Breast epithelium (tissue), 3 donors: ENCODE results near the gene CRYGA.

Source experiments
- CTCF ChIP-seq, 3 donors: fragments of 450-650 bp; IDR thresholded peaks; one replicate each; pipeline ENCODE4 v1.5.1; 2016 to 2017; ENCODE audit warnings: antibody characterized with exemption in 3 of 3, mild to moderate bottlenecking in 3 of 3, moderate library complexity in 3 of 3
- POLR2A ChIP-seq: fragments of 450-650 bp; IDR thresholded peaks from one replicate; pipeline ENCODE4 v1.6.1; 2016; ENCODE audit warnings: antibody characterized with exemption, mild to moderate bottlenecking, moderate library complexity
- POLR2AphosphoS5 ChIP-seq, 3 donors: sonication (generic); formaldehyde crosslinking; IDR thresholded peaks; one replicate each; pipeline ENCODE4 v1.6.1; 2017; ENCODE audit warnings: antibody characterized with exemption in 3 of 3

GRCh38 chr2:208175840-208176153 is 12.4 kb upstream of the CRYGA start:
- no peak for TF ChIP-seq CTCF (IDR thresholded peaks at IDR 0.05)
- TF ChIP-seq POLR2A, result no peak
- TF ChIP-seq POLR2AphosphoS5 (IDR thresholded peaks at IDR 0.05), result no peak
